ENCODE results near the gene RMRP. TPM values are rescaled to one million over a fixed set of nuclear protein-coding genes. Genes with fewer than 3 reads are reported as not detected.

RMRP gene
- total and polyA plus RNA-seq, 9 of the 15 experiments (the other 6 are each of a cell fraction or from before 2014, with no cell fraction given), result 75.7 to 89,974 (median 13,378) TPM; not detected in 3

DNA sequence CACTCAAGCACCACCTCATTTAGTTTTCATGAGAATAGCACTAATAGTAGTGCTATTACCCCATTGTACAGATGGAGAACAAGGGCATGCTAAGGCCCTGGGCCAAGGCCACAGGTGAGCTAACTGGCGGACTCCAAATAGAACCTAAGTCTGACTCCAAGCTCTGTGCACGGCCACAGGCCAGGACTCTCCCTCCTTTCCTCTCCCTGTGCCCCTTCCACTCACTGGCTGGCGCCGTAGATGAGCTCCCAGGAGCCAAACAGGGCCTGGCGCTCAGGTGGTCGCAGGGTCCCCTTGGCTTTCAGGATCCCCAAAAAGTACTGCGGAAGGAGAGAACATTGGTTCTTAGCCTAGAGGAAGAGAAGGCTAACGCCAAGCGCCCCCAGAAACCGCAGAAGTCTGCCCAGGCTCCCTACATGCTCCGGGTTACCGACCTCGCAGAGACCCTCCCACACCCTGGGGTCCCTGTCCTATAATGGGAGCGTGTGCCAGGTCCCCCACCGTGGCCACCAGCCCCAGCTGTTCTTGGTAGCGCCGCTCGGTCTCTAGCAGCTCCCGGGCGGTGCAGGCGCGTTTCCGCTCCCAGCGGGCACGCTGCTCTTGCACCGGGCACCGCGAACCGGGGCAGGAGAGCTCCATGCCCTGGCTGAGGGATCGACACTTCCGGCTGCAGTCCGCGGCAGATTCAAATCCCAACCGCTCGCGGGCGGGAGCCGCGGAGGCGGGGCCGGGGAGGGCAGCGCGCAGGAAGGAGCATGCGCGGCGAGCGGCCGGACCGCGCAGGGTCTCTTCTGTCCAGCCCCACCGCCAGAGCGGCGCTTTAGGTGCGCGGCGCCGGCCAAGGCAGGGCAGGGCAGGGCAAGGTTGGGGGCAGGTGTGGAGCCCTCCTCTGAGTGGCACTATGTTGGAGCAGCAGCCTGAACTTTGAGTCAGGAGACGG lies 7.0 kb upstream of the RMRP start, which contains the start of gene ARHGEF39 (continued):
- TF ChIP-seq, protein P1, sequence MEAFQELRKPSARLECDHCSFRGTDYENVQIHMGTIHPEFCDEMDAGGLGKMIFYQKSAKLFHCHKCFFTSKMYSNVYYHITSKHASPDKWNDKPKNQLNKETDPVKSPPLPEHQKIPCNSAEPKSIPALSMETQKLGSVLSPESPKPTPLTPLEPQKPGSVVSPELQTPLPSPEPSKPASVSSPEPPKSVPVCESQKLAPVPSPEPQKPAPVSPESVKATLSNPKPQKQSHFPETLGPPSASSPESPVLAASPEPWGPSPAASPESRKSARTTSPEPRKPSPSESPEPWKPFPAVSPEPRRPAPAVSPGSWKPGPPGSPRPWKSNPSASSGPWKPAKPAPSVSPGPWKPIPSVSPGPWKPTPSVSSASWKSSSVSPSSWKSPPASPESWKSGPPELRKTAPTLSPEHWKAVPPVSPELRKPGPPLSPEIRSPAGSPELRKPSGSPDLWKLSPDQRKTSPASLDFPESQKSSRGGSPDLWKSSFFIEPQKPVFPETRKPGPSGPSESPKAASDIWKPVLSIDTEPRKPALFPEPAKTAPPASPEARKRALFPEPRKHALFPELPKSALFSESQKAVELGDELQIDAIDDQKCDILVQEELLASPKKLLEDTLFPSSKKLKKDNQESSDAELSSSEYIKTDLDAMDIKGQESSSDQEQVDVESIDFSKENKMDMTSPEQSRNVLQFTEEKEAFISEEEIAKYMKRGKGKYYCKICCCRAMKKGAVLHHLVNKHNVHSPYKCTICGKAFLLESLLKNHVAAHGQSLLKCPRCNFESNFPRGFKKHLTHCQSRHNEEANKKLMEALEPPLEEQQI (IDR thresholded peaks at IDR 0.05), result no peak
- TF ChIP-seq ETV5 (CRISPR knock-in tag; IDR thresholded peaks at IDR 0.05; ENCODE audit: low read depth), result peak; percentile 80; the same call in 1 of the 2 replicates
- TF ChIP-seq E2F3 (CRISPR knock-in tag; IDR thresholded peaks at IDR 0.05), result 0 out of 2 replicates have a peak, but pooled peaks have one; percentile 49
- no peak for TF ChIP-seq DNMT1 (IDR thresholded peaks at IDR 0.05)
- TF ChIP-seq, protein P2, sequence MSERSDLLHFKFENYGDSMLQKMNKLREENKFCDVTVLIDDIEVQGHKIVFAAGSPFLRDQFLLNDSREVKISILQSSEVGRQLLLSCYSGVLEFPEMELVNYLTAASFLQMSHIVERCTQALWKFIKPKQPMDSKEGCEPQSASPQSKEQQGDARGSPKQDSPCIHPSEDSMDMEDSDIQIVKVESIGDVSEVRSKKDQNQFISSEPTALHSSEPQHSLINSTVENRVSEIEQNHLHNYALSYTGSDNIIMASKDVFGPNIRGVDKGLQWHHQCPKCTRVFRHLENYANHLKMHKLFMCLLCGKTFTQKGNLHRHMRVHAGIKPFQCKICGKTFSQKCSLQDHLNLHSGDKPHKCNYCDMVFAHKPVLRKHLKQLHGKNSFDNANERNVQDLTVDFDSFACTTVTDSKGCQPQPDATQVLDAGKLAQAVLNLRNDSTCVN (CRISPR knock-in tag; IDR thresholded peaks at IDR 0.05), result no peak
- TF ChIP-seq TCF7 (IDR thresholded peaks at IDR 0.05; ENCODE audit: borderline replicate concordance), result no peak
- TF ChIP-seq, protein P3, sequence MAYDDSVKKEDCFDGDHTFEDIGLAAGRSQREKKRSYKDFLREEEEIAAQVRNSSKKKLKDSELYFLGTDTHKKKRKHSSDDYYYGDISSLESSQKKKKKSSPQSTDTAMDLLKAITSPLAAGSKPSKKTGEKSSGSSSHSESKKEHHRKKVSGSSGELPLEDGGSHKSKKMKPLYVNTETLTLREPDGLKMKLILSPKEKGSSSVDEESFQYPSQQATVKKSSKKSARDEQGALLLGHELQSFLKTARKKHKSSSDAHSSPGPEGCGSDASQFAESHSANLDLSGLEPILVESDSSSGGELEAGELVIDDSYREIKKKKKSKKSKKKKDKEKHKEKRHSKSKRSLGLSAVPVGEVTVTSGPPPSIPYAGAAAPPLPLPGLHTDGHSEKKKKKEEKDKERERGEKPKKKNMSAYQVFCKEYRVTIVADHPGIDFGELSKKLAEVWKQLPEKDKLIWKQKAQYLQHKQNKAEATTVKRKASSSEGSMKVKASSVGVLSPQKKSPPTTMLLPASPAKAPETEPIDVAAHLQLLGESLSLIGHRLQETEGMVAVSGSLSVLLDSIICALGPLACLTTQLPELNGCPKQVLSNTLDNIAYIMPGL (CRISPR knock-in tag; IDR thresholded peaks at IDR 0.05), result no peak
- no peak for TF ChIP-seq FOXJ3 (CRISPR knock-in tag; IDR thresholded peaks at IDR 0.05)
- no peak for TF ChIP-seq ARHGAP35 (IDR thresholded peaks at IDR 0.05; ENCODE audit: partially characterized antibody)
- no peak for TF ChIP-seq ZZZ3 (IDR thresholded peaks at IDR 0.05)
- no peak for TF ChIP-seq FOXA3 (CRISPR knock-in tag; conservative IDR thresholded peaks at IDR 0.05 in 1 of 2, IDR thresholded peaks at IDR 0.05 in 1 of 2)
- TF ChIP-seq NFATC3 (IDR thresholded peaks at IDR 0.05), result no peak
- TF ChIP-seq PPARD (CRISPR knock-in tag; IDR thresholded peaks at IDR 0.05), result no peak
- TF ChIP-seq, protein P4, sequence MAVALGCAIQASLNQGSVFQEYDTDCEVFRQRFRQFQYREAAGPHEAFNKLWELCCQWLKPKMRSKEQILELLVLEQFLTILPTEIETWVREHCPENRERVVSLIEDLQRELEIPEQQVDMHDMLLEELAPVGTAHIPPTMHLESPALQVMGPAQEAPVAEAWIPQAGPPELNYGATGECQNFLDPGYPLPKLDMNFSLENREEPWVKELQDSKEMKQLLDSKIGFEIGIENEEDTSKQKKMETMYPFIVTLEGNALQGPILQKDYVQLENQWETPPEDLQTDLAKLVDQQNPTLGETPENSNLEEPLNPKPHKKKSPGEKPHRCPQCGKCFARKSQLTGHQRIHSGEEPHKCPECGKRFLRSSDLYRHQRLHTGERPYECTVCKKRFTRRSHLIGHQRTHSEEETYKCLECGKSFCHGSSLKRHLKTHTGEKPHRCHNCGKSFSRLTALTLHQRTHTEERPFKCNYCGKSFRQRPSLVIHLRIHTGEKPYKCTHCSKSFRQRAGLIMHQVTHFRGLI (CRISPR knock-in tag; IDR thresholded peaks at IDR 0.05), result no peak
- no peak for TF ChIP-seq GTF2F1 (IDR thresholded peaks at IDR 0.05; ENCODE audit: low read depth, low read length)
- no peak for TF ChIP-seq ZNF347 (CRISPR knock-in tag; IDR thresholded peaks at IDR 0.05; ENCODE audit: low read depth)
- no peak for TF ChIP-seq ESRRB (CRISPR knock-in tag; IDR thresholded peaks at IDR 0.05; ENCODE audit: borderline replicate concordance)
- TF ChIP-seq MAZ (CRISPR knock-in tag; conservative IDR thresholded peaks at IDR 0.05 in 1 of 2, IDR thresholded peaks at IDR 0.05 in 1 of 2), result peak; percentile 84 to 94
- TF ChIP-seq NFE2L1 (tag; IDR thresholded peaks at IDR 0.05; ENCODE audit: borderline replicate concordance, low read depth), result no peak
- no peak for TF ChIP-seq ZBTB8A (IDR thresholded peaks at IDR 0.05; ENCODE audit: partially characterized antibody)
